ENCODE measurements around the gene TRPC4.

The TRPC4 gene

GRCh38 chr13:37682496-37682895 is 187.1 kb downstream of the TRPC4 start:
- no peak overlapping the region for H3K4me3 ChIP-seq (ENCODE audit: low read depth, low read length)
- in situ Hi-C loops (cut with HindIII; ENCODE audit: low sequenced_read_pairs) = no loop called here
- no peak for DNase-seq (ENCODE audit: low read depth, low spot score)
- no peak for TF ChIP-seq CTCF (IDR thresholded peaks at IDR 0.05; ENCODE audit: low read depth, low read length)

GRCh38 chr13:37681281-37682032 is 188.1 kb downstream of the TRPC4 start:
- in situ Hi-C loops (cut with HindIII; ENCODE audit: low sequenced_read_pairs) = no loop called here
- no peak for TF ChIP-seq CTCF (IDR thresholded peaks at IDR 0.05; ENCODE audit: low read depth, low read length)
- DNase-seq (ENCODE audit: low read depth, low spot score) = peak; percentile 92

GRCh38 chr13:37680137-37680536 is 189.4 kb downstream of the TRPC4 start:
- in situ Hi-C loops (cut with HindIII; ENCODE audit: low sequenced_read_pairs) = no loop called here

More at GRCh38 chr13:37681281-37682032, 188.1 kb downstream of the TRPC4 start:
- no peak overlapping the region for H3K4me3 ChIP-seq (ENCODE audit: low read depth, low read length)

GRCh38 chr13:37679043-37679442 is 190.5 kb downstream of the TRPC4 start:
- TF ChIP-seq CTCF (IDR thresholded peaks at IDR 0.05; ENCODE audit: low read depth, low read length) = peak; percentile 30
- in situ Hi-C loops (cut with HindIII; ENCODE audit: low sequenced_read_pairs) = no loop called here
- DNase-seq (ENCODE audit: low read depth, low spot score) = no peak
- H3K4me3 ChIP-seq (ENCODE audit: low read depth, low read length) = no peak overlapping the region

More at GRCh38 chr13:37680137-37680536, 189.4 kb downstream of the TRPC4 start:
- TF ChIP-seq CTCF (IDR thresholded peaks at IDR 0.05; ENCODE audit: low read depth, low read length) = no peak
- no peak overlapping the region for H3K4me3 ChIP-seq (ENCODE audit: low read depth, low read length)
- DNase-seq (ENCODE audit: low read depth, low spot score) = no peak

- no peak overlapping the region for H3K4me3 ChIP-seq (ENCODE audit: low read depth, low read length)
- no peak for TF ChIP-seq CTCF (IDR thresholded peaks at IDR 0.05; ENCODE audit: low read depth, low read length)
- no peak for DNase-seq (ENCODE audit: low read depth, low spot score)
- in situ Hi-C loops (cut with HindIII; ENCODE audit: low sequenced_read_pairs) = no loop called here
These were observed 199.7 kb downstream of the TRPC4 start for GRCh38 chr13:37669845-37670244.

GRCh38 chr13:37667702-37668101 is 201.9 kb downstream of the TRPC4 start:
- no peak overlapping the region for H3K4me3 ChIP-seq (ENCODE audit: low read depth, low read length)
- in situ Hi-C loops (cut with HindIII; ENCODE audit: low sequenced_read_pairs) = no loop called here
- no peak for DNase-seq (ENCODE audit: low read depth, low spot score)
- no peak for TF ChIP-seq CTCF (IDR thresholded peaks at IDR 0.05; ENCODE audit: low read depth, low read length)

Data from astrocyte of the spinal cord (primary cell).